OCI-LY7 (cell line): ENCODE results near the gene HMG20A. TPM values are rescaled to one million over a fixed set of nuclear protein-coding genes. Genes with fewer than 3 reads are reported as not detected.

Source experiments
- BruUV-seq: library from RNA; stranded (reverse); fragments of 400-500 nt; replicated peaks from 2 replicates; lab custom pipeline; 2021; lab: Mats Ljungman, UMichigan
- CTCF ChIA-PET: fragments of 300-600 bp; sonication (Branson Sonifier 250); formaldehyde crosslinking; loops from one replicate; lab custom pipeline; 2022; ENCODE audit warnings: antibody characterized with exemption; ENCODE audit not compliant: unreplicated experiment; lab: Charles Lee
- POLR2A ChIA-PET: fragments of 300-600 bp; sonication (Branson Sonifier 250); formaldehyde crosslinking; loops from one replicate; lab custom pipeline; 2022; ENCODE audit warnings: antibody characterized with exemption; lab: Charles Lee
- DNase-seq: peaks from one replicate; pipeline ENCODE4 v3.0.0-alpha.2; 2015; ENCODE audit warnings: low spot score
- H2AFZ ChIP-seq: fragments of 200-600 bp; sonication (generic), shearing (Covaris generic); 2 replicates; pipeline ENCODE4 v1.6.1; 2014; ENCODE audit warnings: mild to moderate bottlenecking, antibody characterized with exemption, low read length, moderate library complexity
- H3K27ac ChIP-seq: fragments of 200-600 bp; sonication (generic); 2 replicates; pipeline ENCODE4 v1.5.1; 2014; ENCODE audit warnings: mixed run types, low read depth, mild to moderate bottlenecking, moderate library complexity, low read length, inconsistent platforms; ENCODE audit not compliant: poor library complexity, severe bottlenecking
- H3K36me3 ChIP-seq: fragments of 200-600 bp; sonication (generic); 2 replicates; pipeline ENCODE4 v1.6.1; 2014; ENCODE audit warnings: mild to moderate bottlenecking, antibody characterized with exemption, low read length, moderate library complexity, mixed read lengths; ENCODE audit not compliant: insufficient read depth
- H3K4me1 ChIP-seq: fragments of 200-600 bp; sonication (generic); 2 replicates; pipeline ENCODE4 v1.5.1; 2014; ENCODE audit warnings: mild to moderate bottlenecking, low read length; ENCODE audit not compliant: insufficient read depth, poor library complexity, severe bottlenecking
- H3K4me2 ChIP-seq: fragments of 200-600 bp; sonication (generic); 2 replicates; pipeline ENCODE4 v1.6.1; 2014; ENCODE audit warnings: mild to moderate bottlenecking, low read length
- H3K4me3 ChIP-seq: fragments of 200-600 bp; sonication (generic); 2 replicates; pipeline ENCODE4 v1.5.1; 2014; ENCODE audit warnings: mild to moderate bottlenecking, low read depth, low read length; ENCODE audit not compliant: poor library complexity, severe bottlenecking
- H3K79me2 ChIP-seq: fragments of 200-600 bp; sonication (generic); 2 replicates; pipeline ENCODE4 v1.6.1; 2016; ENCODE audit warnings: low read depth, mild to moderate bottlenecking, low read length, moderate library complexity, mixed read lengths; ENCODE audit not compliant: insufficient read depth
- H3K9me2 ChIP-seq: fragments of 200-600 bp; sonication (generic); 2 replicates; pipeline ENCODE4 v1.6.1; 2016; ENCODE audit warnings: mild to moderate bottlenecking, low read length, mixed read lengths; ENCODE audit not compliant: insufficient read depth
- H3K9me3 ChIP-seq: fragments of 200-600 bp; sonication (generic); 2 replicates; pipeline ENCODE4 v1.6.1; 2014; ENCODE audit warnings: mild to moderate bottlenecking, mixed run types, low read length, mixed read lengths
- H4K20me1 ChIP-seq: fragments of 200-600 bp; sonication (generic); 2 replicates; pipeline ENCODE4 v1.6.1; 2014; ENCODE audit warnings: mild to moderate bottlenecking, antibody characterized with exemption, low read length, moderate library complexity, mixed read lengths; ENCODE audit not compliant: insufficient read depth
- EZH2phosphoT487 ChIP-seq: fragments of 200-600 bp; sonication (generic); IDR thresholded peaks from 2 replicates; pipeline ENCODE4 v1.6.1; 2018; ENCODE audit warnings: low read depth, borderline replicate concordance, mild to moderate bottlenecking, mixed run types, antibody characterized with exemption, low read length, moderate library complexity, mixed read lengths
- intact Hi-C: fragments of 100-400 bp; cut with micrococcal nuclease; formaldehyde crosslinking; loops from one replicate; pipeline ENCODE4 v1.10.0; 2022; ENCODE audit not compliant: unreplicated experiment
- total RNA-seq, 2 experiments: library from RNA; depleted of rRNA in 1 of 2; stranded (reverse); fragments of >200 nt in 1 of 2; shearing (Covaris generic) in 1 of 2; gene quantifications; 2 replicates each; pipeline ENCODE4 v1.2.3, GENCODE V29; 2014 to 2022
- TF ChIP-seq, protein P1 (sequence below): fragments of 200-600 bp; sonication (generic); conservative IDR thresholded peaks from 2 replicates; pipeline ENCODE4 v1.5.1; 2014; ENCODE audit warnings: mild to moderate bottlenecking, antibody characterized with exemption, low read length, moderate library complexity, mixed read lengths

HMG20A gene
- total RNA-seq, 2 experiments from 2014 or later, result 29.1 to 49.9 TPM

DNA sequence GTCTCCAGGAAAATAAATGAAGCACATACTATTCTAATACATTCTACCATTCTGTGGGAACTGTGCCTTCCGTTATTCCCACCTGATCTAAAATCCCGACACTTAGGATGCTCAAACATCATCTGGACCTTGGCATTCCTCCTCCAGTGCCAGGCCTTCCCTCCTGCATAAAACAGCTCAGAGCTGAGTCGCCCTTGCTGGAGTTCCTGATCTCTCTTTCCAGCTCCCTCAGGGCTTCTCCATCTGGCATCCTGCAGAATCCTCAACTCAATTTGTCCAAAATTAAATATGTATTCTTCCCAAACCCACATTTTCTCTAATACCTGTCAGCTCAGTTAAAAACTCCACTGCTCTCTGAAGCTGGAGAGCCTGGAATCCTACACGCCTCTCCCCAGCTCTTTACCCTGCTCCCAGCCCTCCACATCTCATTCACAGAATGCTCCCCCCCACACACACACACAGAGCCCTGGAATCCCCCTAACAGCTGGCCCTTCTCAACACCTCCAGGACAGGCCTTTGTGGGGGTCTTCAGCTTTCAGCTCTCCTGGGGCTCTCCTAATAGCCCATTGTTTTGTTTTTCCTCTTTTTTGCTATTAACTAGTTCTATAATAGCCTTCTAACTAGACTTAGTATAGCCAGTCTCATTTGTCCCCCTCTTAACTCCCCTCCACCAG is 78.5 kb downstream of the HMG20A start:
- no peak for DNase-seq
- H3K4me1 ChIP-seq, result peaks cover 17% of the 10 kb centered on the region
- H3K4me2 ChIP-seq, result no peak overlapping the region
- H3K27ac ChIP-seq, result no peak overlapping the region
- POLR2A ChIA-PET, result no interaction called here
- no TSS peak for BruUV-seq
- no peaks in the 10 kb centered on the region for H3K9me3 ChIP-seq
- no peak overlapping the region for H2AFZ ChIP-seq
- intact Hi-C loops, result loop anchor here (5.0 kb wide), 1 partner anchor 527 kb away; no protein-coding TSS in a partner anchor
- H3K79me2 ChIP-seq, result no peaks in the 10 kb centered on the region
- no peaks in the 10 kb centered on the region for H3K36me3 ChIP-seq
- no peak overlapping the region for H3K4me3 ChIP-seq
- H4K20me1 ChIP-seq, result no peaks in the 10 kb centered on the region
- CTCF ChIA-PET, result interaction anchor here (3.0 kb wide), 1 partner anchor 45 kb away, joined by 20 read pairs; no protein-coding TSS in a partner anchor
- TF ChIP-seq, protein P1, sequence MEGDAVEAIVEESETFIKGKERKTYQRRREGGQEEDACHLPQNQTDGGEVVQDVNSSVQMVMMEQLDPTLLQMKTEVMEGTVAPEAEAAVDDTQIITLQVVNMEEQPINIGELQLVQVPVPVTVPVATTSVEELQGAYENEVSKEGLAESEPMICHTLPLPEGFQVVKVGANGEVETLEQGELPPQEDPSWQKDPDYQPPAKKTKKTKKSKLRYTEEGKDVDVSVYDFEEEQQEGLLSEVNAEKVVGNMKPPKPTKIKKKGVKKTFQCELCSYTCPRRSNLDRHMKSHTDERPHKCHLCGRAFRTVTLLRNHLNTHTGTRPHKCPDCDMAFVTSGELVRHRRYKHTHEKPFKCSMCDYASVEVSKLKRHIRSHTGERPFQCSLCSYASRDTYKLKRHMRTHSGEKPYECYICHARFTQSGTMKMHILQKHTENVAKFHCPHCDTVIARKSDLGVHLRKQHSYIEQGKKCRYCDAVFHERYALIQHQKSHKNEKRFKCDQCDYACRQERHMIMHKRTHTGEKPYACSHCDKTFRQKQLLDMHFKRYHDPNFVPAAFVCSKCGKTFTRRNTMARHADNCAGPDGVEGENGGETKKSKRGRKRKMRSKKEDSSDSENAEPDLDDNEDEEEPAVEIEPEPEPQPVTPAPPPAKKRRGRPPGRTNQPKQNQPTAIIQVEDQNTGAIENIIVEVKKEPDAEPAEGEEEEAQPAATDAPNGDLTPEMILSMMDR, result no peak
- TF ChIP-seq EZH2phosphoT487, result no peak
- H3K9me2 ChIP-seq, result no peaks in the 10 kb centered on the region

DNA sequence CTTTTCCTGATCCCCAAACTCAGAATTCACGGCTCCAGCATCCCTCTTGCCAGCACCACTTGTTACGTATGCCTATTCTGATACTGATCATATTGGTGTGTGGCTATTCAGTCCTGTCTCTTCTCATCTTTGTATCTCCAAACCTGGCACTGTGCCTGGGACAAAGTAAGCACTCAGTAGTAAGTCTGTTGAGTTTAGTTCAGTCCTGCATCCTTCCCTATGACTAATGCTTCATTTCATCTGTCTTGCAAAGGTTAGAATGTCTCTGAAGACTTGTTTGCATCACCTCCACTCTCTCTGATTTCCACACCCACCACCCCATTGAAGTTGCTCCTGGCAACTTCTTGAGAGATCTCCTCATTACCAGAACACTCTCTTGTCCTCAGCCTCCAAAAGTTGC is 80.3 kb downstream of the HMG20A start:
- intact Hi-C loops, result no loop called here
- no peak overlapping the region for H3K4me3 ChIP-seq
- no peaks in the 10 kb centered on the region for H4K20me1 ChIP-seq
- H3K9me3 ChIP-seq, result no peaks in the 10 kb centered on the region
- H3K79me2 ChIP-seq, result no peaks in the 10 kb centered on the region
- no peak overlapping the region for H3K27ac ChIP-seq
- CTCF ChIA-PET, result no interaction called here
- H3K4me1 ChIP-seq, result peaks cover 21% of the 10 kb centered on the region
- BruUV-seq, result no TSS peak
- H2AFZ ChIP-seq, result no peak overlapping the region
- H3K36me3 ChIP-seq, result no peaks in the 10 kb centered on the region
- no peak overlapping the region for H3K4me2 ChIP-seq
- TF ChIP-seq, protein P1, result no peak
- no peak for TF ChIP-seq EZH2phosphoT487
- POLR2A ChIA-PET, result no interaction called here
- DNase-seq, result no peak
- H3K9me2 ChIP-seq, result no peaks in the 10 kb centered on the region
